HT1080 (cell line): ENCODE measurements around the gene HIBCH. TPM values are rescaled to one million over a fixed set of nuclear protein-coding genes. Genes with fewer than 3 reads are reported as not detected.
"Not testable (repeated sequence)": the region's sequence is repeated elsewhere in the genome, so short reads cannot be mapped to it uniquely, and the experiment has no call there.

Source experiments
- DNase-seq: peaks from one replicate; pipeline ENCODE4 v3.0.0-alpha.2; 2015; ENCODE audit warnings: low read depth
- total RNA-seq: library from RNA; depleted of rRNA; stranded (reverse); fragments of >200 nt; shearing (Covaris generic); gene quantifications from 2 replicates; pipeline ENCODE4 v1.2.3, GENCODE V29; 2014; rRNA removed

Gene HIBCH
- total RNA-seq, 1 experiment from 2014 or later = 13.0 TPM

GRCh38 chr2:190158798-190159434 is 160.7 kb downstream of the HIBCH start:
- no peak for DNase-seq

- not testable (repeated sequence) for DNase-seq
Observed at GRCh38 chr2:190157613-190158528, 161.8 kb downstream of the HIBCH start.

- DNase-seq = no peak
Observed at GRCh38 chr2:190156530-190157212, 163.0 kb downstream of the HIBCH start.

Other genes starting within 250 kb of the HIBCH start
- gene INPP1, start 23.8 kb upstream of the HIBCH start, total RNA-seq = 4.5 and 5.4 TPM in 2 replicates
- 3.0 and 3.1 TPM in 2 replicates for gene MFSD6, start 88.5 kb upstream of the HIBCH start, total RNA-seq
- 7.6 and 16.5 TPM in 2 replicates for gene NEMP2, start 214.9 kb upstream of the HIBCH start, total RNA-seq